Measurements from ENCODE around the gene PLXNB2.

The PLXNB2 gene

GRCh38 chr22:50308597-50308935 is 1.1 kb upstream of the PLXNB2 start:
- H3K27me3 ChIP-seq = no peaks in the 10 kb centered on the region
- peaks cover 82% of the 10 kb centered on the region for H3K4me1 ChIP-seq
- no peaks in the 10 kb centered on the region for H3K36me3 ChIP-seq
- peaks cover 46% of the 10 kb centered on the region for H4K20me1 ChIP-seq
- peak overlapping the region; percentile 81 for H3K9ac ChIP-seq
- H3K27ac ChIP-seq = peak overlapping the region; percentile 95
- H3K9me3 ChIP-seq = no peaks in the 10 kb centered on the region
- peak overlapping the region; percentile 100 for H3K4me2 ChIP-seq
- TF ChIP-seq Cebpa-rat (IDR thresholded peaks at IDR 0.05) = no peak
- H3K4me3 ChIP-seq = peak overlapping the region; percentile 58

- Histone ChIP-seq H3K4me2 (peak overlapping the region; percentile 100), H3K4me1 (peaks cover 83% of the 10 kb centered on the region), H3K9me3 (no peaks in the 10 kb centered on the region), H4K20me1 (peaks cover 52% of the 10 kb centered on the region), H3K9ac (peak overlapping the region; percentile 81), H3K27ac (peak overlapping the region; percentile 95), H3K27me3 (no peaks in the 10 kb centered on the region), H3K36me3 (no peaks in the 10 kb centered on the region), H3K4me3 (peak overlapping the region; percentile 58)
- TF ChIP-seq Cebpa-rat (IDR thresholded peaks at IDR 0.05) = no peak
These were observed 597 bp upstream of the PLXNB2 start for GRCh38 chr22:50307890-50308596.

- H3K27ac ChIP-seq = peak overlapping the region; percentile 98
- TF ChIP-seq Cebpa-rat (IDR thresholded peaks at IDR 0.05) = no peak
- peak overlapping the region; percentile 100 for H3K4me2 ChIP-seq
- H3K36me3 ChIP-seq = no peaks in the 10 kb centered on the region
- H4K20me1 ChIP-seq = peaks cover 62% of the 10 kb centered on the region
- H3K9ac ChIP-seq = peak overlapping the region; percentile 99
- H3K4me1 ChIP-seq = peaks cover 83% of the 10 kb centered on the region
- H3K4me3 ChIP-seq = peak overlapping the region; percentile 99
- no peaks in the 10 kb centered on the region for H3K27me3 ChIP-seq
- H3K9me3 ChIP-seq = no peaks in the 10 kb centered on the region
These were observed 1.4 kb downstream of the PLXNB2 start for GRCh38 chr22:50305923-50306566.

GRCh38 chr22:50305393-50305922 is 2.0 kb downstream of the PLXNB2 start:
- peak overlapping the region; percentile 100 for H3K4me2 ChIP-seq
- TF ChIP-seq Cebpa-rat (IDR thresholded peaks at IDR 0.05) = no peak
- H3K36me3 ChIP-seq = no peaks in the 10 kb centered on the region
- no peaks in the 10 kb centered on the region for H3K9me3 ChIP-seq
- H3K27ac ChIP-seq = peak overlapping the region; percentile 98
- H3K4me1 ChIP-seq = peaks cover 83% of the 10 kb centered on the region
- H3K9ac ChIP-seq = peak overlapping the region; percentile 99
- H3K27me3 ChIP-seq = no peaks in the 10 kb centered on the region
- peaks cover 65% of the 10 kb centered on the region for H4K20me1 ChIP-seq
- peak overlapping the region; percentile 99 for H3K4me3 ChIP-seq

GRCh38 chr22:50304528-50305392 is 2.7 kb downstream of the PLXNB2 start:
- Histone ChIP-seq H3K27me3 (no peaks in the 10 kb centered on the region), H4K20me1 (peaks cover 68% of the 10 kb centered on the region), H3K9ac (peak overlapping the region; percentile 99), H3K27ac (peak overlapping the region; percentile 98), H3K4me2 (peak overlapping the region; percentile 100), H3K9me3 (no peaks in the 10 kb centered on the region), H3K36me3 (no peaks in the 10 kb centered on the region), H3K4me3 (peak overlapping the region; percentile 99), H3K4me1 (peaks cover 83% of the 10 kb centered on the region)
- TF ChIP-seq Cebpa-rat (IDR thresholded peaks at IDR 0.05) = no peak

- no peak for TF ChIP-seq Cebpa-rat (IDR thresholded peaks at IDR 0.05)
- Histone ChIP-seq H3K36me3 (no peaks in the 10 kb centered on the region), H3K4me1 (peaks cover 82% of the 10 kb centered on the region), H3K9me3 (no peaks in the 10 kb centered on the region), H3K4me3 (peak overlapping the region; percentile 66), H3K27me3 (no peaks in the 10 kb centered on the region), H4K20me1 (peaks cover 73% of the 10 kb centered on the region), H3K27ac (peak overlapping the region; percentile 98), H3K9ac (peak overlapping the region; percentile 99), H3K4me2 (peak overlapping the region; percentile 100)
These were observed 3.5 kb downstream of the PLXNB2 start for GRCh38 chr22:50303848-50304527.

- no peak for TF ChIP-seq Cebpa-rat (IDR thresholded peaks at IDR 0.05)
- peak overlapping the region; percentile 66 for H3K4me3 ChIP-seq
These were observed 4.0 kb downstream of the PLXNB2 start for GRCh38 chr22:50303515-50303847.

GRCh38 chr22:50302564-50302963 is 4.9 kb downstream of the PLXNB2 start:
- peak overlapping the region; percentile 66 for H3K4me3 ChIP-seq
- peaks cover 84% of the 10 kb centered on the region for H3K4me1 ChIP-seq
- H4K20me1 ChIP-seq = peaks cover 87% of the 10 kb centered on the region
- H3K27me3 ChIP-seq = no peaks in the 10 kb centered on the region
- peak overlapping the region; percentile 99 for H3K9ac ChIP-seq
- H3K4me2 ChIP-seq = peak overlapping the region; percentile 100
- H3K36me3 ChIP-seq = 0 out of 2 replicates have a peak, but pooled peaks cover 6% of the 10 kb centered on the region
- no peaks in the 10 kb centered on the region for H3K9me3 ChIP-seq
- no peak for TF ChIP-seq Cebpa-rat (IDR thresholded peaks at IDR 0.05)
- H3K27ac ChIP-seq = peak overlapping the region; percentile 98

More at GRCh38 chr22:50303515-50303847, 4.0 kb downstream of the PLXNB2 start:
- Histone ChIP-seq H3K4me1 (peaks cover 82% of the 10 kb centered on the region), H3K9ac (peak overlapping the region; percentile 99), H3K36me3 (0 out of 2 replicates have a peak, but pooled peaks cover 3% of the 10 kb centered on the region), H3K27me3 (no peaks in the 10 kb centered on the region), H3K9me3 (no peaks in the 10 kb centered on the region), H3K4me2 (peak overlapping the region; percentile 100), H4K20me1 (peaks cover 78% of the 10 kb centered on the region), H3K27ac (peak overlapping the region; percentile 98)

- Histone ChIP-seq H3K27ac (peak overlapping the region; percentile 98), H3K4me2 (peak overlapping the region; percentile 100), H3K9ac (peak overlapping the region; percentile 99), H4K20me1 (peaks cover 92% of the 10 kb centered on the region), H3K4me1 (peaks cover 89% of the 10 kb centered on the region), H3K4me3 (peak overlapping the region; percentile 66), H3K36me3 (0 out of 2 replicates have a peak, but pooled peaks cover 6% of the 10 kb centered on the region), H3K27me3 (no peaks in the 10 kb centered on the region), H3K9me3 (no peaks in the 10 kb centered on the region)
- TF ChIP-seq Cebpa-rat (IDR thresholded peaks at IDR 0.05) = no peak
These were observed 5.4 kb downstream of the PLXNB2 start for GRCh38 chr22:50302041-50302541.

Data from BLaER1 (cell line).